HG03108 (cell line): ENCODE measurements around the gene B3GNT3.

Experiments
- ATAC-seq: cut with Tn5 transposase; IDR thresholded peaks from one replicate; pipeline ENCODE4 v1.9.1; 2021; ENCODE audit warnings: moderate library complexity; ENCODE audit not compliant: unreplicated experiment

The B3GNT3 gene, protein sequence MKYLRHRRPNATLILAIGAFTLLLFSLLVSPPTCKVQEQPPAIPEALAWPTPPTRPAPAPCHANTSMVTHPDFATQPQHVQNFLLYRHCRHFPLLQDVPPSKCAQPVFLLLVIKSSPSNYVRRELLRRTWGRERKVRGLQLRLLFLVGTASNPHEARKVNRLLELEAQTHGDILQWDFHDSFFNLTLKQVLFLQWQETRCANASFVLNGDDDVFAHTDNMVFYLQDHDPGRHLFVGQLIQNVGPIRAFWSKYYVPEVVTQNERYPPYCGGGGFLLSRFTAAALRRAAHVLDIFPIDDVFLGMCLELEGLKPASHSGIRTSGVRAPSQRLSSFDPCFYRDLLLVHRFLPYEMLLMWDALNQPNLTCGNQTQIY

DNA sequence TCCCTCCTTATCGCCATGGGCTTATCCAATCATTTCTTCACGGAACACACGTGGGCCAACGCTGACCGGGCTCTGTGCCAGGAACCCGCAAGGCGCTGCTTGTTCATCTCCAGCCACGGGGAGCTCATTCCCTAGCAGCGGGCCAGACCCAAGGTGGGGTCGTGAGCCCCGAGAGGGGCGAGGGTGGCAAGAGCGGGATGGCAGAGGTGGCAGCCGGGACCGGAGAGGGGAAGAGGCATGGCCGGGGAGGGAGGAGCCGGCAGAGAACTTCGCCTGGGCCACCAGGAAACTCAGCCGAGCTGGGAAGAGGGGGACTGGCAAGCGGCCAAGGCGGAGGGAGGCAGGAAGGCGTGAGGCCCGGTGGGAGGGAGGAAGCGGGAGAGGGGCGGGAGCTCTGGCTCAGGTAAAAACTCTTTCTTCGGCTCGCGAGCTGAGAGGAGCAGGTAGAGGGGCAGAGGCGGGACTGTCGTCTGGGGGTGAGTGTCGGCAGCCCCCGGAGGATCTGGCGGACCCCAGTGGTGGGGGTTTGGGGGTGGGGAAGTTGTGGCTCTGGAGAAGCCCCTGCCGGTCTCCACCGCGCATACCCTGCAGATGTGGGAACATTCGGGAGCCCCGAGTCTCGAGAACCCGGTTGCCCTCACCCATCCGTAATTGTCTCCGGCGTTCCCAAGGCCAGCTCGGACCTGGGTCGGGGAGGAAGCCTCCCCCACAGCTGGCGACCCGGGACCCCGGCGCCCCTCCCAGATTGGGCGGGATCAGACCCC is at the start of gene B3GNT3:
Gene B3GNT3, plus strand, starts transcription at position 408 of the 764 bp plus-strand sequence. CDS start 12,670 bp downstream, outside the sequence.
- no peak for ATAC-seq

DNA sequence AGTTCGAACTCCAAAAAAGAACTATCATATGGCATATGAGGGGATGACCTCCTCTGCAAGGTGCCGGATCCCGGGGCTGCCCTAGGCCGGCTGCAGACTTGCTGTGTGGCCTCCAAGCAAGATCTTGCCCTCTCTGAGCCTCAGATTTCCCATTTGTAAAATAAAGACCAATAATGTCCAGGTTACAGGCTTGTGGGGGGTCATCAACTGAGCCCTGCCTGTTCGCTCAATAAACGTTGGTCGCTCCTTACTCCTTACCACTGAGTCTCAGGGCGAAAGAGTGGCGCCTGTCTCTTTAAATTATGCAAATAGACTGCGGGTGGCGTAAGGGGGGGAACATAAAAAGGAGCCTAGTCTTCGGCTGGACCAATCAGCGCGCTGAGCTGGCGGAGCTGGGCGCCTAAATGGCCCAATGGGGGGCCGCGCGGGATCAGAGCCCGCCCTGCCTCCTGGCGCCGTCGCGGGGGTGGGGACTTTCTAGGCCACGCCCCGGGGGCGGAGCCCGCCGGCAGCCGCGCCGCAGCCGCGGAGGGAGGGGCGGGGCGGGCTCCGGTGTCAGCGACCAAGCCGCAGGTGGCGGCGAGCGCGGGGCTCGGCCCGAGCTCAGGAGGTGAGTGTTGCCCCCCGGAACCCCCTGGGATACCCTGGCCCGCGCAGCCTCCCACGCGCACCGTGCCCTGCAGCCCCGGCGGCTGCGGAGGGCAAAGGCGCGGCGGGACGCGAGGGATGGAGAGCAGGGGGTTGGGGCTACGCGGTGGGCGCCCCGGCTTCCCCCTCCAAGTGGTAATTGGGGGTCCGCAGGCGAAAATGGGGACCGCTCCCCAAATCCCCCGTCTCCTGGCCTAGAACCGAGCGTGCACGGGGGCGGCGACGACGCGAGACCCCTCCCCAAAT is 47.5 kb upstream of the B3GNT3 start:
- peak; percentile 69 for ATAC-seq

DNA sequence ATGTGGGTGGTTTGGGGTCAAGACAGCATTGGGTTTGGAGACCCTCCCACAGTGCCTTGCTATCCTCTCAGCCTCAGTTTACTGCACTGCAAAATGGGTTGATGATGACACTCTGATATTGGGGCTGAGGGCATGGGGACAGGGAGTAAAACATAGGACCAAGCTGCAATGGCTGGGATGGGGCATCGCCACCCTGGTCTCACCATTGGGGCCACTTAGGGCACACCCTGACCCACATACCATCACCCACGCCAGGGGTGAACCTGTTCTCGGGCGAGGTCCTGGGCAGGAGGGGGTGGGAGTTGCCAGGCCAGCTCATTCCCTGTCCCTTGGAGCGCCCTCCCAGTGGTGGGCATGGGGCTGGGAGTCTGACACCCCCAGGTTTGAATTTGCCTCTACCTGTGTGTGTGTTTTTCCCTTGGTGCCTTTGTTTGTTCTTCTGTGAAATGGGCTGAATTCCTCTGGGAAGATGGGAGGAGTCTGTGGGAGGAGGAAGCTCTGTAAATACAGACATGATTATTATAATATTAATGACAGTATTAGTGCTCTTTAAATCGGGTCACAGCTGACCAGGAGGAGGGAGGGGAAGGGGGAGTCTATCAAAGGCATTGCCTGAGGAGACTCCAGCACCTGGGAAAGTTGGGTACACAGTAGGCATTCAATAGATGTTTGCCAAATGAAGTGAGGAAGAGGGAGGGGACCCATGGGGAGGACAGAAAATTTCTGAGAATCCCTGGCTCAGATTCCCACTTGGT is 45.9 kb upstream of the B3GNT3 start:
- no peak for ATAC-seq

DNA sequence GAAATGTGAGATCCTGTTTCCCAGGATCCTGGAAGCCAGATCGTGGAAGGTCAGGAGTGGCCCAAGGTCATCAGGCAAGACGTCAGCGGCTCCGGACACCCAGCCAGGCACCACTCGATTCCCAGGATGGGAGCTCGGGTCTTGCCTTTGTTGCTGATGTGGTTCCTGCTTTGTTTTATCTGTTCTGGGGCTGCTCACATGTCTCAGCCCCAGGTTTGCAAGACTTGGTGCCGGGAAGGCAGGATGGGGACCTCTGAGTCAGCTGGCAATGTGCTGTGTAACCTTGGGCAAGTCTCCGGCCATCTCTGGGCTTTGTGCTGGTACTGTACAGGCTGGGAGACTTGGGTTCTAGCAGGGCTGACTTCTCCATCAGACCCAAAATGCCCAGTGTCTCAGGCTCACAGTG is 45.0 kb upstream of the B3GNT3 start:
- no peak for ATAC-seq

DNA sequence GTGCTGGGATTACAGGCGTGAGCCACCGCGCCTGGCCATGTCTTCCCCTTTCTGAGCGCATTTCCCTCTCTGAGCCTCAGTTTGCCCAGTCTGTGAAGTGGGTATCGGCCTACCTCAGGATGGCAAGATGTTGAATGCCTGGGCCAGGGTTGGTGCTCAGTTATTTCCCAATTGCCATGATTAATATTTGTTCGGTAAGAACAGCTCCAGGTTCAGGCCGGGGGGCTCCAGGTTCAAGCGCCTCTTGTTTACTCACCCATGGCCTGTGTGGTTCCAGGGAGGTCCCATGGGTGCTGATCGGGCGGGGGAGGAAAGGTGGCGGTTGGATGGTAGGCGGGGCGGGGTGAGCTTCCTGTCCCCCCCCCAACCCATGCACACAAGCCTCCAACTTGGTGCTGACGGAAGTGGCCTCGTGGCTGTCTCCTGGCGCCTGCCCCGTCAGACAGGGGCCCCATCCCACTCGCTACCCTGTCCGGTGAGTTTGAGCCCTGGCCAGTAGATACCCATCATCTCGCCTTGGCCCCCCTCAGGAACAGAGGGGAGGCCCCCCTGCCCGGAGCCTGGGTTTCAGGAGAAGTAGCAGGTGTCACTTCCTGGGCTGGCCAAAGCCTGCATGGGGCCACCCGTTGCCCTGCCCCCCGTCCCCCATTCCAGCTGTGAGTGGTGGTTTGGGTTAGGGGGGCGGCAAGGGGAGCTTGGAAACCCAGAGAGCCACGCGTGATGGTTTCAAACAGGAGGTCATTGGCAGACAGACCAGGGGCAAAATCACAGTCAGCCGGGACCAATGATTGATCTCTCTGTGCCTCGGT is 43.6 kb upstream of the B3GNT3 start, which contains the start of gene FCHO1:
Gene FCHO1, plus strand, starts transcription at position 375 of the 809 bp plus-strand sequence. CDS start 3,688 bp downstream, outside the sequence.
- ATAC-seq: peak; percentile 34

DNA sequence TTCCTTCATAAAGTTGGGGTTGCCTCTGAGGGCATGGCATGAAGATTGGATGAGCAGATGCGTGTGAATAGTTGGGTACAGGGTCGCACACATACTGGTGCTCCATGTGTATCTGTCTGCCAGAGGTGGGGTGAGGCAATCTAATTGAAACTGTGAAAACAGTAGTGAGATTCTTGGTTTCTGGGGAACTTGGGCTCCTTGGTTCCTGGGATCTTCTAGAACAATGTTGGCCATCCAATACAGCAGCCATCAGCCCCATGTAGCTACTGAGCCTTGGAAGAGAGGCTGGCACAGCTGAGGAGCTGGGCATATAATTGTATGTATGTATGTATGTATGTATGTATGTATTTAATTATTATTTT is 43.0 kb upstream of the B3GNT3 start:
- no peak for ATAC-seq

DNA sequence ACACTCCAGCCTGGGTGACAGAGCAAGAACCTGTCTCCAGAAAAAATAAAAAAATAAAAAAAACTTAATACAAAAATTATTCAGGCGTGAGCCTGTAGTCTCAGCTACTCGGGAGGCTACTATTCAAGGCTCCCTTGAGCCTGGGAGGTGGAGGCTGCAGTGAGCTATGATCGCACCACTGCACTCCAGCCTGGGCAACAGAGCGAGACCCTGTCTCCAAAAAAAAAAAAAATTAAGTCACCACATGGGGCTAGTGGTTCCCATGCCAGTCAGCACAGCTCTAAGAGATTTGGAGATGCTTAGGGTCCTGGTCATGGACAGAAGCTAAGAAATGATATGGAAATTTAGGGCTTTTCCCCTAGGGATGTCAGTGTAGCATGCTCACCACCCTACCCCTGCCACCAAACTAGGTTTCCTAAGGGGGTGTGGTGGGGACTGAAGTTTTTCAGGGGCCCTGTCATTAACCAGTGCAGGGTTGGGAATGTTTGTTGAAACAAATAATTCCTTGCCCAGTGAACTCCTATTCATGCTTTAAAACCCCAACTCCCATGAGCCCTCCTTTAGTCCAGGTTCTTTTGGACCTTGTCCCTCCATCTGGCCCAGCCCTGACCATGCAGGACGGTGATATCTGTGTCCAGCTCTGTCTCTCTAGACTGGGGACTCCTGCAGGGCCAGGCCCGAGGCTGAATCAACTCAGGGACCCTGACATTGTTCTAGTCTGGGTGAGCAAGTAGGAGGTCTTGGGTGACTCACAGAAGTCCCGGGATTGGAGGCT is 41.9 kb upstream of the B3GNT3 start:
- no peak for ATAC-seq

DNA sequence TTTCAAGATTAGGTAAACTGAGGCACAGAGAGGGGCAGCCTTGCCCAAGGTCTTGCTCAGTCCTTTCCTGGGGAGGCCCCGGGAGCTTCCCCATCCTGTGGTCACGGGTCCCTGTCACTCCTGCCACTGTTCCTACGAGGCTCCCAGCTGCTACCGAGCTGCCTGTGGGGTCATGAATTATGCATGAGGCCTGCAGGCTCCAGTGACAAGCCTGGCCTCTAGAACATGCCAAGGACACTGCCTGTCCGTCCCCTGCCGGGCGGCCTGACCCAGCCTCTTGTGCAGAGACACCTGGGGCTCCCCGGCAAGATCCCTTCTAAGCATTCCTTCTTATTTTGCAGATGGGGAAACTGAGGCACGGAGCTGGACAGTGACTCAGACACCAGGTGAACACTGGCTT is 41.0 kb upstream of the B3GNT3 start:
- ATAC-seq: no peak

DNA sequence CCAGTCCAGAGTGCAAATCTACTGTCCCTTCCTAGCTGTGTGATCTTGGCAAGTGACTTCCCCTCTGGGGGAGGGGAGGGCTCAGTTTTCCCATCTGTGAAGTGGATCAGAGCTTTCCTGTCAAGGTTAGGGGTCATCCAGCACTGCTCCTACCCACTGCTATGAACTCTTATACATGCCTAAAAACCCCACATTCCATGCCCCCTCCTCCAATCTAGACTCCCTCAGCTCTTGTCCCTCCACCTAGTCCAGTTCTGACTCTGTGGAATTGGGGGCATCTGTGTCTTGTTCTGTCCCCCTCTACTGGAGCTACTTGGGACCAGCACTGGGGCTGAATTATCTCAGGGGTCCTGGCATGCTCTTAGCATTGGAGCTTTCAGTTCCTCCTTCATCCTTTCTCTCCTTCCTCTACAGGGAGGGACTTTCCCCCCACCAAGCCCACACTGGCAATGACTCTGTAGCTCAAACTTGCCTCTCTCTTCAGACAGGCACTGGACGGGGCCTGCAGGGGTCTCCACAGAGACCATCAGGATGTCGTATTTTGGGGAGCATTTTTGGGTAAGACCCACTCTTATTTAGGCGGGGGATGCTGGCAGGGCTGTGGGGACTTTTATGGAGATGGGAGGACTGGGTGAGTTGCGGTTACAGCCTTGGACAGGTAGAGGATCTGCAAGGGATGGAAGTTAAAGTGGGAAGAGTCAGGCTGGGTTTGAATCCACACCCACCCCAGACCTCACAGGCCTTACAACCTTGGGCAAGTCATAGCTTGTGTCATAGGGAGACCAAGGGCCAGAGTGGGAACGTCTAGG is 40.1 kb upstream of the B3GNT3 start:
- peak; percentile 42 for ATAC-seq

DNA sequence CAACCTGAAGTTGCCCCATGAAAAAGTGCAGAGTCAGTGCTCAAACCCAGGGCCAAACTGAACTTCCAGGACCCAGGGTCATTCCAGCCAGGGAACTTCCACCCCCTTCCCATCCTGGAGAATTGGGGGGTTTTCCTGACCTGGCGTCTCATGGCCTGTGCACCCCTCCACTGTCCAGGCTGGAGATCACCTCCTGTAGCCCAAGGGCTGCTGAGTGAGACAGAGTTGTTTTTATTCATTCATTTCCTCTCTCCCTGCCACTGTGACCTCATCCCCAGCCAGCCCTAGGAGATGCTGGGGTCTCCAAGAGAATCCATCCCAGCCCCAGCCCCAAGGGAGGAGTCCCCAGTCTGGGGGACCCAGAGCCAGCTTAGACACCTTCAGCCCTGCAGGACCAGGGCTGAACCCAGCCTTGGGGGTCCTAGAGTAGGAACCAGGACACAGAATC is 39.5 kb upstream of the B3GNT3 start:
- ATAC-seq: no peak

DNA sequence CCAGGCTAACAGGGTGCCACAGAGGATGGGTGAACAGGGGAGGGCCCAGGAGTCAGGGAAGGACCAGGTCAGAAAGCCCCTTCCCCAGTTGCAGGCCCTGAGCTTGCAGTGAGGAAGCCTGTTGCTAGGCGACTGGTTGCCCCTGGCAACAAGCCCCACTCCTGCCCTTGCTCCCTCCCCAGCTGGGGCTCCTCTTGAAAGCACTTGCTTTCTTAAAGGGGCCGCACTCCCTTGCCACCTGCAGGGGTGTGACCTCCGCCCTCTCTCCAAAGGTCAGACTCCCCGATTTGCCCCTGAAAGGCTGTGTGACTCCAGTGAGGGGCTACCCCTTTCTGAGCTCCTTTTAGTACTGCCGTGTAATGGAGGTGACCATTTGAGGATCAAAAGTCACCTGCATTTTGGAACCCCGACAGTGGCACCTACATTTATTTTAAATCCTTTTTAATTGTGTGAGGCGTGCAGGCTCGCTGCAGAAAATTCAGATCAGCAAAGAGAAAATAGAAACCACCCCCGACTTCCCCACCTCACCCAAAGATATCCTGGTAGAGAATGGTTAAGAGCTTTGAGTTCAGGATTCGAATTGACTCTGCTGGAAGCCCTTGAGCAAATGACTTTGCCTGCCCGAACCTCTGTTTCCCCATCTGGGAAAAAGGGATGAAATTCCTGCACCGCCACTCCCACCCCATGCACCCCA is 38.8 kb upstream of the B3GNT3 start:
- no peak for ATAC-seq

DNA sequence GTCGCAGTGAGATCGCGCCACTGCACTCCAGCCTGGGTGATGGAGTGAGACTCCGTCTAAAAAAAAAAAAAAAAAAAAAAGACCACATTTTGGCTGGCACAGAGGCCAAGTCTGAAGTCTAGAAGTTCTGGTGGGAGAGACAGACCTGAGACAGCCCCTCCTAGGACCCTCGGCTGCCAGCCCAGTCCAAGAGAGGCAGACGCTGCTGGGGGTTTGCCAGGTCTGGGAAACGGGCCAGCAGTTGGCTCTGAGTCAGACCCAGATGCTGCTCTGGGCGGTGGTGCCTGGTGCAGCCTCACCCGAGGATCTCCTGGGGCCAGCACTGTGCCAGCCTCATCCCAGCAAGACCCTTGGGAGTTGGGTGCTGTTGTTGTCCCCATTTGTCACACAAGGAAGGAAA is 37.8 kb upstream of the B3GNT3 start:
- no peak for ATAC-seq

DNA sequence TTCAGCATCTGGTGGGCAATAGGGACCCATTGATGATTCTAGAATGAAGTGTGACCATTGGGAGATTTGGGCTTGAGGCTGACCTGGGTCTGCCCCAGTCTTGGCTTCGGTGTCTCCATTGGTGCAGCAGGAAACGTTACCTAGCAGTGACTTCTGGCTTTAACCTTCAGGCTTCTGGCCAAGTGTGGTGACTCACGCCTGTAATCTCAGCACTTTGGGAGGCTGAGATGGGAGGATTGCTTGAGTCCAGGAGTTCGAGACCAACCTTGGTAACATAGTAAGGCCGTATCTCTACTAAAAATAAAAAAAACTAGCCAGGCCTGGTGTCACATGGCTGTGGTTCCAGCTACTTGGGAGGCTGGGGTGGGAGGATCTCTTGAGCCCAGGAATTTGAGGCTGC is 36.4 kb upstream of the B3GNT3 start:
- no peak for ATAC-seq

DNA sequence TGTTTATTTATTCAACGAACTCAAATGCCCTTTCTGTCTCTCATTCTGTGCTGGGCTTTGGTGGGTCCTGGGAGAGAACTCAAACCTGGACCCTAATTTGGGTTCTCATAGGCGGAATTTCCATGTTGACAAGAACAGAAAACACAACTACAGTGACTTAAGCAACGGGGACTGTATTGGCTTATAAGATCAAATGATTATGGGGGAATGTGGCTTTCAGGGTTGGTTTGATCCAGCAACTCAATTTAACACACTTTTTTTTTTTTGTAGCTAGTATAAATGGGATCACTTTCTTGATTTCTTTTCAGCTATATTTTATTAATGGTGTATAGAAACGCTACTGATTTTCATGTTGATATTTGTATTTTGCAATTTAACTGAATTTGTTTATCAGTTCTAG is 33.8 kb upstream of the B3GNT3 start:
- no peak for ATAC-seq

DNA sequence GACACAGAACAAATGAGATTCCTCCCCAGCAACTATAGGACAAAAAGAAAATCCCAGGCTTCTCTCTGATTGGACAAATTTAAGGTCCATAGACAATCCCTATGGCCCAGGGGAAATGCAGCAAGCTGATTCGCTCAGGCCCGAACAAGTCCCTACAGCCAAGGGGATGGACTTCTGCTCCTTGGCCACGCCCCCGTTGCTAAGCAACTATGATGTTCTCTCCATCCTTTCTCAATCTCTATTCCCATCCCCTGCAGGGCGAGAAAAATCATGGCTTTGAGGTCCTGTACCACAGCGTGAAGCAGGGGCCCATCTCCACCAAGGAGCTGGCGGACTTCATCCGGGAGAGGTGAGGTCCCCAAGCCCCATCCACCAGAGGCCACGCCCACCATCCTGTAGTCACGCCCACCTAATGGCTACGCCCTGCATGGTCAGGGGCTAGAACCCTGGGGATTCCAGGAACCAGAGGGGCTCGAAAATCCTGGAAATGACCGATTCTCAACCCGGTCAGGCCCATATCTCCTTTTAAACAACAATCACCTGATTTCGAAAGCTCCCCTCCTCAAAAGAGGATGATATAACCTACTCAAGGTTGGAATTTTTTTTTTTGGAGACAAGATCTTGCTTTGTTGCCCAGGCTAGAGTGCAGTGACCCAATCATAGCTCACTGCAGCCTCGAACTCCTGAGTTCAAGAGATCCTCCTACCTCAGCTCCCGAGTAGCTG is 32.3 kb upstream of the B3GNT3 start:
- ATAC-seq: no peak

DNA sequence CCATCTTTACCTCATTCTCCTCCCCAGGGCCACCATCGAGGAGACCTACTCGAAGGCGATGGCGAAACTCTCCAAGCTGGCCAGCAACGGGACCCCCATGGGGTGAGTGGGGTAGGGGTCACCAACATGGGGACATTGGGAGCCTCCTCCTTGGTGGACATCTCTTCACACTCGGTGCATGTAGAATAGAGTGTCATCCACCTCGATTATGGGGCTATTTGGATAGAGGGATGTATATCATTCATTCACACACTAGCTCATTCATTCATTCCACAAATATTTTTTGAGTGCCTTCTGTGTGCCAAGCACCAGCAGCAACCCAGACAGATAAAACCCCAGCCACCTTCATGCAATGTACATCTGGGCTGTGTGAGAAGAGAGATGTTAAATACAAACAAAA is 30.6 kb upstream of the B3GNT3 start:
- ATAC-seq: no peak
